ENCODE measurements around the gene RREB1. TPM values are rescaled to one million over a fixed set of nuclear protein-coding genes. Genes with fewer than 3 reads are reported as not detected.

Gene RREB1
- total RNA-seq, 1 donor from 2014 or later = 26.9 TPM

- intact Hi-C loops (cut with micrococcal nuclease) = no loop called here
Measured at GRCh38 chr6:7190791-7191190, 83.0 kb downstream of the RREB1 start.

- intact Hi-C loops (cut with micrococcal nuclease) = no loop called here
Measured at GRCh38 chr6:7193122-7193521, 85.4 kb downstream of the RREB1 start.

GRCh38 chr6:7194657-7195056 lies 86.9 kb downstream of the RREB1 start:
- intact Hi-C loops (cut with micrococcal nuclease) = no loop called here

- intact Hi-C loops (cut with micrococcal nuclease) = no loop called here
Measured at GRCh38 chr6:7195339-7196018, 87.7 kb downstream of the RREB1 start.

GRCh38 chr6:7196019-7196402 lies 88.2 kb downstream of the RREB1 start:
- intact Hi-C loops (cut with micrococcal nuclease) = no loop called here

- intact Hi-C loops (cut with micrococcal nuclease) = loop anchor here (1.0 kb wide), 1 partner anchor 22 kb away; no protein-coding TSS in a partner anchor
Measured at GRCh38 chr6:7196685-7197283, 89.0 kb downstream of the RREB1 start.

GRCh38 chr6:7197747-7198146 lies 90.0 kb downstream of the RREB1 start:
- intact Hi-C loops (cut with micrococcal nuclease) = loop anchor here (1.0 kb wide), 1 partner anchor 21 kb away; no protein-coding TSS in a partner anchor

GRCh38 chr6:7198833-7199800 lies 91.4 kb downstream of the RREB1 start:
- intact Hi-C loops (cut with micrococcal nuclease) = no loop called here

- intact Hi-C loops (cut with micrococcal nuclease) = no loop called here
Measured at GRCh38 chr6:7200598-7201443, 93.1 kb downstream of the RREB1 start.

- intact Hi-C loops (cut with micrococcal nuclease) = no loop called here
Measured at GRCh38 chr6:7201444-7201731, 93.6 kb downstream of the RREB1 start.

GRCh38 chr6:7201732-7202541 lies 94.2 kb downstream of the RREB1 start:
- intact Hi-C loops (cut with micrococcal nuclease) = no loop called here

GRCh38 chr6:7202950-7203349 lies 95.2 kb downstream of the RREB1 start:
- intact Hi-C loops (cut with micrococcal nuclease) = no loop called here

- intact Hi-C loops (cut with micrococcal nuclease) = no loop called here
Measured at GRCh38 chr6:7203939-7204338, 96.2 kb downstream of the RREB1 start.

GRCh38 chr6:7204726-7205125 lies 97.0 kb downstream of the RREB1 start:
- intact Hi-C loops (cut with micrococcal nuclease) = no loop called here

GRCh38 chr6:7207720-7208119 lies 100.0 kb downstream of the RREB1 start:
- intact Hi-C loops (cut with micrococcal nuclease) = no loop called here

- intact Hi-C loops (cut with micrococcal nuclease) = no loop called here
Measured at GRCh38 chr6:7213416-7213815, 105.7 kb downstream of the RREB1 start.

GRCh38 chr6:7214468-7214867 lies 106.7 kb downstream of the RREB1 start:
- intact Hi-C loops (cut with micrococcal nuclease) = no loop called here

- intact Hi-C loops (cut with micrococcal nuclease) = no loop called here
Measured at GRCh38 chr6:7215131-7215530, 107.4 kb downstream of the RREB1 start.

- intact Hi-C loops (cut with micrococcal nuclease) = no loop called here
Measured at GRCh38 chr6:7215798-7216231, 108.1 kb downstream of the RREB1 start.

- intact Hi-C loops (cut with micrococcal nuclease) = no loop called here
Measured at GRCh38 chr6:7216941-7217621, 109.3 kb downstream of the RREB1 start.
